Spleen (tissue), 11 donors: ENCODE results near the gene TPM2. TPM values are rescaled to one million over a fixed set of nuclear protein-coding genes. Genes with fewer than 3 reads are reported as not detected.

ENCODE experiments used
- DNase-seq: peaks from one replicate; pipeline ENCODE4 v3.0.0-alpha.2; 2020
- H3K27ac ChIP-seq, 8 donors: fragments of 200-600 bp; sonication (generic) in 7 of 8; 1 replicate in 4 of 8; 2 replicates in 4 of 8; pipeline versions ENCODE4 v1.5.0 to v1.8.0; 2016 to 2021; ENCODE audit warnings: inconsistent platforms in 4 of 8, mild to moderate bottlenecking in 4 of 8, moderate library complexity in 1 of 8
- H3K27me3 ChIP-seq, 7 donors: fragments of 200-600 bp; sonication (generic) in 6 of 7; replicated peaks in 1 of 7; 1 replicate in 4 of 7; 2 replicates in 3 of 7; pipeline versions ENCODE4 v1.5.0 to v1.8.0; 2016 to 2021; ENCODE audit warnings: inconsistent platforms in 3 of 7, mild to moderate bottlenecking in 1 of 7
- H3K36me3 ChIP-seq, 6 donors: fragments of 200-600 bp; sonication (generic) in 5 of 6; 1 replicate in 4 of 6; 2 replicates in 2 of 6; pipeline versions ENCODE4 v1.5.0 to v1.8.0; 2016 to 2021; ENCODE audit warnings: inconsistent platforms in 2 of 6
- H3K4me1 ChIP-seq, 6 donors: fragments of 200-600 bp; sonication (generic) in 5 of 6; 1 replicate in 3 of 6; 2 replicates in 3 of 6; pipeline versions ENCODE4 v1.5.0 to v1.8.0; 2016 to 2021; ENCODE audit warnings: inconsistent platforms in 3 of 6
- H3K4me3 ChIP-seq, 8 donors: fragments of 200-600 bp; sonication (generic) in 7 of 8; 1 replicate in 4 of 8; 2 replicates in 4 of 8; pipeline versions ENCODE4 v1.5.0 to v1.8.0; 2016 to 2021; ENCODE audit warnings: inconsistent platforms in 4 of 8, mild to moderate bottlenecking in 4 of 8, moderate library complexity in 2 of 8
- H3K9me3 ChIP-seq, 8 donors: fragments of 200-600 bp; sonication (generic) in 7 of 8; 1 replicate in 4 of 8; 2 replicates in 4 of 8; pipeline versions ENCODE4 v1.5.0 to v1.8.0; 2016 to 2021; ENCODE audit warnings: inconsistent platforms in 4 of 8
- POLR2A ChIP-seq, 3 donors: fragments of 450-650 bp; IDR thresholded peaks; one replicate each; pipeline ENCODE4 v1.5.1; 2017; ENCODE audit warnings: antibody characterized with exemption in 3 of 3, mild to moderate bottlenecking in 1 of 3
- POLR2AphosphoS5 ChIP-seq, 3 donors: sonication (generic); formaldehyde crosslinking; IDR thresholded peaks; one replicate each; pipeline ENCODE4 v1.5.1; 2017; ENCODE audit warnings: antibody characterized with exemption in 3 of 3
- WGBS, 5 donors: extraction: QIAGEN DNeasy Blood & Tissue Kit in 3 of 5; methylation state at CpG; one replicate each; pipeline versions ENCODE4 v1.1.5 to v1.1.7; 2013 to 2018; 5-methylcytosine and 5-hydroxymethylcytosine counted together
- intact Hi-C: fragments of 100-400 bp; cut with DNase I; formaldehyde crosslinking; loops from one replicate; pipeline ENCODE4 v1.15.0; 2023; ENCODE audit warnings: low total_unique reads
- polyA plus RNA-seq, 3 donors: library from polyadenylated mRNA; stranded (reverse); fragments of 200-250 nt; gene quantifications; one replicate each; pipeline ENCODE4 v1.2.1, GENCODE V29; 2013
- total RNA-seq, 7 donors: library from RNA; depleted of rRNA in 3 of 7; stranded (reverse); fragments of >200 nt in 3 of 7; fragmentation: NEBNext Ultra II Directional in 4 of 7; extraction: Animal tissue kit (Norgen Biotek cat#: 25700) in 4 of 7; gene quantifications; one replicate each; pipeline versions ENCODE4 v1.1.0 to v1.2.1, GENCODE V29; 2016 to 2021
- TF ChIP-seq, protein P1 (sequence below), 11 experiments: fragments of 200-600 bp in 7 of 11; fragments of 450-650 bp in 4 of 11; sonication (generic) in 4 of 11; IDR thresholded peaks in 8 of 11; conservative IDR thresholded peaks in 3 of 11; 1 replicate in 7 of 11; 2 replicates in 4 of 11; pipeline versions ENCODE4 v1.4.0 to v1.8.0; 2016 to 2021; ENCODE audit warnings: antibody characterized with exemption in 11 of 11, inconsistent platforms in 4 of 11, mild to moderate bottlenecking in 1 of 11
- donor health status: healthy with polysubstance abuse.
- donor health status: DM: no; HTN: no; CAD: no; lungs with moderate emphysema.
- donor health status: DM: no; HTN: no; CAD: no.
- donor health status: Bipolar disorder and iron deficiency.
- donor health status: healthy.
- donor health status: DM: no; HTN: no; CAD: no.
- donor health status: DM: yes; HTN: yes; CAD: no.

The TPM2 gene
- total and polyA plus RNA-seq, 10 donors: 43.1 to 237 (median 119) TPM

DNA sequence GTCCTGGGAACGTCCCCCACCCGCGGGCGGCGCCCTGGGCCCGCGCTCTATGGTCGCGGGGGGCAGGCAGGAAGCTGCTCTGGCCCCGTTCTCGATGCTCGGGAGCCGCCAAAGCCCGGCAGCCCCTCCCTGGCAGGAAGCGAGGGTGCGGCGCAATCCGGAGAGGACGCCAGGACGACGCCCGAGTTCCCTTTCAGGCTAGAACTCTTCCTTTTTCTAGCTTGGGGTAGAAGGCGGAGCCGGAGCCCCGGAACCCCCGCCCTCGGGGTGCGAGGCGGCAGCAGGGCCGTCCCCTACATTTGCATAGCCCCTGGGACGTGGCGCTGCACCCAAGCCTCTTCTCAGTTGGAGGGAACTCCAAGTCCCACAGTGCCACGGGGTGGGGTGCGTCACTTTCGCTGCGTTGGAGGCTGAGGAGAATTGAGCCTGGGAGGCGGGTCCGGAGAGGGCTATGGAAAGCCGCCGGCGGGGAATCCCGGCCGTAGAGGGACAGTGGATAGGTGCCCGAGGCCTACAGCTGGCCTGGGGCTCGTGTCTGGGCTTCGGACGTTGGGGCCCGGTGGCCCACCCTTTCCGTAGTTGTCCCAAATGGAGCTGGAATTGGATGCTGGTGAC, 42.6 kb upstream of the TPM2 start, which contains the start of the genes CREB3 and TLN1:
CREB3 (plus strand) TSS at position 482 of the 615 bp plus-strand sequence; CDS start at position 589, 107 bp downstream.
TLN1 (minus strand) TSS at position 11 of the 615 bp plus-strand sequence. CDS start 6,501 bp downstream, outside the sequence.
- TF ChIP-seq, protein P1, sequence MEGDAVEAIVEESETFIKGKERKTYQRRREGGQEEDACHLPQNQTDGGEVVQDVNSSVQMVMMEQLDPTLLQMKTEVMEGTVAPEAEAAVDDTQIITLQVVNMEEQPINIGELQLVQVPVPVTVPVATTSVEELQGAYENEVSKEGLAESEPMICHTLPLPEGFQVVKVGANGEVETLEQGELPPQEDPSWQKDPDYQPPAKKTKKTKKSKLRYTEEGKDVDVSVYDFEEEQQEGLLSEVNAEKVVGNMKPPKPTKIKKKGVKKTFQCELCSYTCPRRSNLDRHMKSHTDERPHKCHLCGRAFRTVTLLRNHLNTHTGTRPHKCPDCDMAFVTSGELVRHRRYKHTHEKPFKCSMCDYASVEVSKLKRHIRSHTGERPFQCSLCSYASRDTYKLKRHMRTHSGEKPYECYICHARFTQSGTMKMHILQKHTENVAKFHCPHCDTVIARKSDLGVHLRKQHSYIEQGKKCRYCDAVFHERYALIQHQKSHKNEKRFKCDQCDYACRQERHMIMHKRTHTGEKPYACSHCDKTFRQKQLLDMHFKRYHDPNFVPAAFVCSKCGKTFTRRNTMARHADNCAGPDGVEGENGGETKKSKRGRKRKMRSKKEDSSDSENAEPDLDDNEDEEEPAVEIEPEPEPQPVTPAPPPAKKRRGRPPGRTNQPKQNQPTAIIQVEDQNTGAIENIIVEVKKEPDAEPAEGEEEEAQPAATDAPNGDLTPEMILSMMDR (IDR thresholded peaks at IDR 0.05 in 8 of 11, conservative IDR thresholded peaks at IDR 0.05 in 3 of 11): peak in 4 of 11 experiments; percentile 26 to 50 (median 34)
- peak in 1 of 3 donors; percentile 79 for TF ChIP-seq POLR2A (IDR thresholded peaks at IDR 0.05)
- peak; percentile 99 for TF ChIP-seq POLR2AphosphoS5 (IDR thresholded peaks at IDR 0.05)
- DNase-seq: peak; percentile 100
- H3K36me3 ChIP-seq: peaks cover 7 to 46% (median 24%) of the 10 kb centered on the region in 6 donors
- intact Hi-C loops: loop anchor here (5.0 to 10.0 kb wide), 2 partner anchors 75 to 127 kb away; partner anchors contain the start of genes CCDC107, RMRP and TESK1
- H3K4me3 ChIP-seq: peak within 1 kb of the TSS; percentile 66 to 90 (median 76)
- 0 to 1% (median 0%) methylated on average over 33 to 49 of the region's 49 CpGs for WGBS, 5 donors
- no peaks in the 10 kb centered on the region for H3K9me3 ChIP-seq
- peaks cover 47 to 90% (median 71%) of the 10 kb centered on the region in 6 donors for H3K4me1 ChIP-seq
- no peaks in the 10 kb centered on the region for H3K27me3 ChIP-seq
- H3K27ac ChIP-seq: peak within 1 kb of the TSS; percentile 94 to 100 (median 98)

DNA sequence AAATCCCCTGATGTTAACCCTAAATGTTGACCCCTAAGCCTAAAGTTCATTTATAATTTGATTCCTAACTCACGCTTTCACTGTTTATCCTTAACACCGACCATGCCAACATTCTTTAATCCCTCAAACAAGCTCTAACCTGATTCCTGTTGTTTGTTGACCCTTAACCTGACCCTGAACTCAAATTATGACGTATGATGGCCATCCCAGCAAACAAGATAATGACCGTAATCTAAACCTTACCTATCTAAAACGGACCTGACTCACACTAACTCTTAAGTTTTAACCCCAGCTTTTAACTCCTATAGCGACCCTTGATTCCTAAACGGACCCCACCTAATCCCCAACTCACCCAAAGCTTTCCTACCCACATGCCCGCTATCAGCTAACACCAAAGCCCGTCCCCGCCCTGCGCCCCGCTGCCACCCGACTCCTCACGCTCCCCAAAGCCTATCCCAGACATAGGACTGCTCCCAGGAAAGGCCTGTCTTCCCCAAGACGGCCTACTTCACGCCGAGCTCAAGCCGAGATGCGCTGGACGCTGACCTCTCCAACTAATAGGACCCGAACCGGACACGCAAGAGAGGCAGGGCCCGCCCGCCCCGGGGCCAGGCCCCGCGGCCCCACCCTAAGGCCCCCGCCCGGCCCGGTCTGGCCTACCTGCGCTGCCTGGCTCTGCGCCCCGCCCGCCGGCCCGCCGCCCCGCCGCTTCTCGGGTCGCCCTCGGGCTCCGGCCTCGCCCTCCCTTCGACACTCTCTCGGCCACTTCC, 41.9 kb upstream of the TPM2 start:
- Histone ChIP-seq H3K27me3 (no peaks in the 10 kb centered on the region), H3K9me3 (no peaks in the 10 kb centered on the region), H3K4me1 (peaks cover 54 to 90% (median 76%) of the 10 kb centered on the region in 6 donors), H3K36me3 (peaks cover 3 to 44% (median 18%) of the 10 kb centered on the region in 6 donors), H3K4me3 (peak overlapping the region; percentile 66 to 90 (median 74)), H3K27ac (peak overlapping the region; percentile 94 to 100 (median 98))
- intact Hi-C loops: loop anchor here (5.0 to 10.0 kb wide), 2 partner anchors 74 to 127 kb away; partner anchors contain the start of genes CCDC107, RMRP and TESK1
- TF ChIP-seq POLR2AphosphoS5 (IDR thresholded peaks at IDR 0.05) (no peak), POLR2A (IDR thresholded peaks at IDR 0.05) (no peak)
- TF ChIP-seq, protein P1 (IDR thresholded peaks at IDR 0.05 in 8 of 11, conservative IDR thresholded peaks at IDR 0.05 in 3 of 11): no peak
- WGBS, 5 donors: 1% methylated on average over 27 to 47 of the region's 47 CpGs
- no peak for DNase-seq

DNA sequence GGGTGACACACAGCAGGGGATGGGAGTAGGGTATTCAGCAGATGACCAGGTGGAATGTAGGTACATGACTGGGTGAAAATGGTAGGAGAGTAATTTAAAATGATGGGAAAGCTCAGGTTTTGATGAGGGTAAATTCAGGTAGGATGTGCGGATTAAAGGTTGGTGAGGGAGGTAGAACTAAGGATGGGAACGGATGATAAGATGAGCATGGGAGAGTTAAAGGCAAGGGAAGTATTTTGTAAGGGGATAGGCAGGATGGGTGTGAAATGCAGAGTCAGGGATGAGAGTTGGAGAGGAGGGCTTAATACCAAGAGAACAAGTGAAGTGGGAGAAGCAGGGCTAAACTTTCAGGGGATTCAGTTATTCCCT, 40.7 kb upstream of the TPM2 start:
- DNase-seq: no peak
- Histone ChIP-seq H3K4me3 (peak overlapping the region; percentile 66 to 90 (median 74)), H3K27me3 (no peaks in the 10 kb centered on the region), H3K27ac (peak overlapping the region; percentile 94 to 100 (median 98)), H3K36me3 (peaks cover 0 to 44% (median 17%) of the 10 kb centered on the region in 6 donors), H3K9me3 (no peaks in the 10 kb centered on the region), H3K4me1 (peaks cover 58 to 90% (median 77%) of the 10 kb centered on the region in 6 donors)
- intact Hi-C loops: loop anchor here (5.0 to 10.0 kb wide), 2 partner anchors 73 to 126 kb away; partner anchors contain the start of genes CCDC107, RMRP and TESK1
- TF ChIP-seq, protein P1 (IDR thresholded peaks at IDR 0.05 in 8 of 11, conservative IDR thresholded peaks at IDR 0.05 in 3 of 11): no peak
- TF ChIP-seq POLR2AphosphoS5 (IDR thresholded peaks at IDR 0.05): no peak
- no peak for TF ChIP-seq POLR2A (IDR thresholded peaks at IDR 0.05)
- 57 to 71% (median 61%) methylated on average over 2 of the region's 2 CpGs for WGBS, 5 donors
